IMR-90 (cell line): ENCODE measurements around the gene COG1.

Source experiments
- CEBPB ChIP-seq: IDR thresholded peaks from 2 replicates; pipeline ENCODE4 v1.6.1; 2012; ENCODE audit warnings: low read depth, low read length, improper control_type of control experiment
- CHD1 ChIP-seq: IDR thresholded peaks from 2 replicates; pipeline ENCODE4 v1.6.1; 2012; ENCODE audit warnings: low read depth, low read length, improper control_type of control experiment
- CTCF ChIP-seq: conservative IDR thresholded peaks from 2 replicates; pipeline ENCODE4 v1.5.1; 2012; ENCODE audit warnings: mild to moderate bottlenecking, low read depth, low read length, improper control_type of control experiment
- ELK1 ChIP-seq: fragments of 150-350 bp; IDR thresholded peaks from 2 replicates; pipeline ENCODE4 v1.6.1; 2016; ENCODE audit warnings: low read depth, mild to moderate bottlenecking, low read length, moderate library complexity, borderline replicate concordance
- FOS ChIP-seq: fragments of 150-350 bp; IDR thresholded peaks from 2 replicates; pipeline ENCODE4 v1.6.1; 2016; ENCODE audit warnings: low read depth, low read length
- MAZ ChIP-seq: IDR thresholded peaks from 2 replicates; pipeline ENCODE4 v1.6.1; 2012; ENCODE audit warnings: low read depth, mild to moderate bottlenecking, low read length, improper control_type of control experiment, moderate library complexity, borderline replicate concordance
- POLR2A ChIP-seq: IDR thresholded peaks from 2 replicates; pipeline ENCODE4 v1.6.1; 2012; ENCODE audit warnings: mild to moderate bottlenecking, low read depth, low read length
- RAD21 ChIP-seq: IDR thresholded peaks from 2 replicates; pipeline ENCODE4 v1.6.1; 2012; ENCODE audit warnings: low read length, improper control_type of control experiment
- RFX5 ChIP-seq: IDR thresholded peaks from 2 replicates; pipeline ENCODE4 v1.8.0; 2012; ENCODE audit warnings: low read depth, mild to moderate bottlenecking, low read length, moderate library complexity
- SMC3 ChIP-seq: fragments of 150-350 bp; IDR thresholded peaks from 2 replicates; pipeline ENCODE4 v1.6.1; 2016; ENCODE audit warnings: low read depth, mild to moderate bottlenecking, antibody characterized with exemption, low read length, moderate library complexity
- USF2 ChIP-seq: fragments of 150-350 bp; IDR thresholded peaks from 2 replicates; pipeline ENCODE4 v1.6.1; 2017; ENCODE audit warnings: mild to moderate bottlenecking, antibody characterized with exemption, low read length, low read depth

- TF ChIP-seq POLR2A (no peak), MAZ (no peak), CTCF (no peak), FOS (no peak), RAD21 (no peak), USF2 (no peak), ELK1 (no peak), CEBPB (no peak), CHD1 (no peak), RFX5 (no peak), SMC3 (no peak)
Measured at GRCh38 chr17:73163043-73163442, 29.8 kb upstream of the COG1 start.
